H9 (cell line): ENCODE measurements around the gene CCDC85A. TPM values are rescaled to one million over a fixed set of nuclear protein-coding genes. Genes with fewer than 3 reads are reported as not detected.

ENCODE experiments used
- DNase-seq: peaks from one replicate; pipeline ENCODE4 v3.0.0-alpha.2; 2017
- H2AFZ ChIP-seq: one replicate; pipeline ENCODE4 v1.6.1; 2013; ENCODE audit warnings: mild to moderate bottlenecking, low read length, control low read depth, moderate library complexity
- H2AK5ac ChIP-seq: 2 replicates; pipeline ENCODE4 v1.6.1; 2013; ENCODE audit warnings: low read length, control low read depth, mixed read lengths; ENCODE audit not compliant: insufficient read length
- H2BK120ac ChIP-seq: one replicate; pipeline ENCODE4 v1.6.1; 2013; ENCODE audit warnings: low read depth, mild to moderate bottlenecking, low read length, control low read depth, inconsistent platforms; ENCODE audit not compliant: poor library complexity, severe bottlenecking
- H2BK12ac ChIP-seq: 2 replicates; pipeline ENCODE4 v1.6.1; 2013; ENCODE audit warnings: low read length, control low read depth, mixed read lengths, low read depth; ENCODE audit not compliant: insufficient read length
- H2BK15ac ChIP-seq: 2 replicates; pipeline ENCODE4 v1.6.1; 2013; ENCODE audit warnings: low read depth, low read length, control low read depth
- H2BK20ac ChIP-seq: one replicate; pipeline ENCODE4 v1.6.1; 2013; ENCODE audit warnings: low read depth, mild to moderate bottlenecking, low read length, control low read depth, inconsistent platforms; ENCODE audit not compliant: poor library complexity, severe bottlenecking
- H2BK5ac ChIP-seq: 2 replicates; pipeline ENCODE4 v1.6.1; 2013; ENCODE audit warnings: low read length, control low read depth, mixed read lengths; ENCODE audit not compliant: insufficient read length
- H3K14ac ChIP-seq: 2 replicates; pipeline ENCODE4 v1.6.1; 2013; ENCODE audit warnings: low read length, control low read depth; ENCODE audit not compliant: insufficient read depth
- H3K18ac ChIP-seq: 2 replicates; pipeline ENCODE4 v1.6.1; 2013; ENCODE audit warnings: low read depth, mild to moderate bottlenecking, mixed read lengths, low read length, control low read depth; ENCODE audit not compliant: insufficient read length
- H3K23ac ChIP-seq: 2 replicates; pipeline ENCODE4 v1.6.1; 2013; ENCODE audit warnings: low read length, control low read depth, mixed read lengths, low read depth; ENCODE audit not compliant: insufficient read length
- H3K23me2 ChIP-seq: 2 replicates; pipeline ENCODE4 v1.6.1; 2013; ENCODE audit warnings: low read depth, mild to moderate bottlenecking, mixed read lengths, low read length, control low read depth; ENCODE audit not compliant: insufficient read length, poor library complexity, severe bottlenecking
- H3K27ac ChIP-seq: 2 replicates; pipeline ENCODE4 v1.5.1; 2013; ENCODE audit warnings: low read length, control low read depth, mixed read lengths, low read depth; ENCODE audit not compliant: insufficient read length
- H3K27me3 ChIP-seq: 2 replicates; pipeline ENCODE4 v1.6.1; 2013; ENCODE audit warnings: low read length, control low read depth, inconsistent platforms; ENCODE audit not compliant: insufficient read depth
- H3K4ac ChIP-seq: 2 replicates; pipeline ENCODE4 v1.6.1; 2013; ENCODE audit warnings: low read depth, mild to moderate bottlenecking, control low read depth, inconsistent platforms, low read length, moderate library complexity
- H3K4me1 ChIP-seq: 2 replicates; pipeline ENCODE4 v1.6.1; 2013; ENCODE audit warnings: low read length, control low read depth, inconsistent platforms; ENCODE audit not compliant: insufficient read depth
- H3K4me2 ChIP-seq: 2 replicates; pipeline ENCODE4 v1.6.1; 2013; ENCODE audit warnings: low read length, control low read depth, mixed read lengths; ENCODE audit not compliant: insufficient read length, insufficient read depth
- H3K56ac ChIP-seq: 2 replicates; pipeline ENCODE4 v1.6.1; 2013; ENCODE audit warnings: low read depth, mild to moderate bottlenecking, mixed read lengths, low read length, control low read depth; ENCODE audit not compliant: insufficient read length
- H3K79me1 ChIP-seq: 2 replicates; pipeline ENCODE4 v1.6.1; 2013; ENCODE audit warnings: low read depth, mild to moderate bottlenecking, moderate library complexity, low read length, control low read depth, inconsistent platforms; ENCODE audit not compliant: insufficient read depth, poor library complexity, severe bottlenecking
- H3K79me2 ChIP-seq: 2 replicates; pipeline ENCODE4 v1.6.1; 2013; ENCODE audit warnings: low read length, control low read depth, inconsistent platforms; ENCODE audit not compliant: insufficient read depth
- H3K9ac ChIP-seq: 2 replicates; pipeline ENCODE4 v1.6.1; 2013; ENCODE audit warnings: low read length, control low read depth, mixed read lengths; ENCODE audit not compliant: insufficient read length; ENCODE audit errors: extremely low read depth
- H3K9me3 ChIP-seq: one replicate; pipeline ENCODE4 v1.6.1; 2013; ENCODE audit warnings: low read depth, low read length, inconsistent platforms; ENCODE audit not compliant: control insufficient read depth
- H3T11ph ChIP-seq: one replicate; pipeline ENCODE4 v1.6.1; 2013; ENCODE audit warnings: mild to moderate bottlenecking, low read length, control low read depth, inconsistent platforms
- H4K20me1 ChIP-seq: one replicate; pipeline ENCODE4 v1.6.1; 2013; ENCODE audit not compliant: control insufficient read depth, insufficient read length, insufficient read depth
- H4K5ac ChIP-seq: 2 replicates; pipeline ENCODE4 v1.6.1; 2013; ENCODE audit warnings: low read depth, mild to moderate bottlenecking, mixed read lengths, low read length, control low read depth; ENCODE audit not compliant: insufficient read length
- H4K8ac ChIP-seq: replicated peaks from 2 replicates; pipeline ENCODE4 v1.6.1; 2013; ENCODE audit warnings: low read length, control low read depth, mixed read lengths, low read depth; ENCODE audit not compliant: insufficient read length
- H4K91ac ChIP-seq: 2 replicates; pipeline ENCODE4 v1.6.1; 2013; ENCODE audit warnings: low read depth, mild to moderate bottlenecking, moderate library complexity, mixed read lengths, low read length, control low read depth; ENCODE audit not compliant: insufficient read length
- H3K27ac Mint-ChIP-seq, 3 experiments: 2 replicates in 2 of 3; 3 replicates in 1 of 3; pipeline ENCODE4 v1.8.0; 2020 to 2021; ENCODE audit warnings: mixed read lengths in 3 of 3, mild to moderate bottlenecking in 1 of 3, moderate library complexity in 1 of 3
- H3K27me3 Mint-ChIP-seq: 2 replicates; pipeline ENCODE4 v1.8.0; 2021; ENCODE audit warnings: low read depth, mild to moderate bottlenecking, moderate library complexity, mixed read lengths
- H3K36me3 Mint-ChIP-seq, 3 experiments: 2 replicates in 2 of 3; 3 replicates in 1 of 3; pipeline ENCODE4 v1.8.0; 2020 to 2021; ENCODE audit warnings: low read depth in 3 of 3, mixed read lengths in 3 of 3; ENCODE audit not compliant: insufficient read depth in 1 of 3
- H3K4me1 Mint-ChIP-seq, 2 experiments: 2 replicates each; pipeline ENCODE4 v1.8.0; 2020; ENCODE audit warnings: mixed read lengths in 2 of 2
- H3K4me3 Mint-ChIP-seq, 2 experiments: 2 replicates in 1 of 2; 3 replicates in 1 of 2; pipeline ENCODE4 v1.8.0; 2020 to 2021; ENCODE audit warnings: mild to moderate bottlenecking in 2 of 2, mixed read lengths in 2 of 2, moderate library complexity in 1 of 2
- H3K9me3 Mint-ChIP-seq, 2 experiments: 2 replicates in 1 of 2; 3 replicates in 1 of 2; pipeline ENCODE4 v1.8.0; 2020; ENCODE audit warnings: mild to moderate bottlenecking in 2 of 2, mixed read lengths in 2 of 2, moderate library complexity in 1 of 2
- CTCF ChIP-seq: fragments of 200-600 bp; sonication (generic); conservative IDR thresholded peaks from 3 replicates; pipeline ENCODE4 v1.8.0; 2021; ENCODE audit warnings: antibody characterized with exemption, mild to moderate bottlenecking
- WGBS: extraction: QIAGEN DNeasy Blood & Tissue Kit; methylation state at CpG from one replicate; pipeline ENCODE4 v1.1.7; 2013; ENCODE audit warnings: missing lambda C conversion rate, low lambda C conversion rate, mixed read lengths; ENCODE audit not compliant: insufficient read length; ENCODE audit errors: extremely low coverage; 5-methylcytosine and 5-hydroxymethylcytosine counted together
- total RNA-seq: library from RNA; stranded (reverse); gene quantifications from 2 replicates; pipeline ENCODE4 v1.2.1, GENCODE V29; 2021

The CCDC85A gene
- total RNA-seq, 1 experiment from 2014 or later = 0.17 TPM

- no peak overlapping the region for H2BK12ac ChIP-seq
- no peaks in the 10 kb centered on the region for H3K79me2 ChIP-seq
- no peak overlapping the region for H3T11ph ChIP-seq
- H3K4me1 ChIP-seq = no peaks in the 10 kb centered on the region
- no peak overlapping the region for H3K14ac ChIP-seq
- H3K9ac ChIP-seq = no peak overlapping the region
- Mint-ChIP-seq H3K4me3 (no peak overlapping the region), H3K27me3 (no peaks in the 10 kb centered on the region), H3K4me1 (no peaks in the 10 kb centered on the region), H3K36me3 (no peaks in the 10 kb centered on the region), H3K9me3 (no peaks in the 10 kb centered on the region), H3K27ac (no peak overlapping the region)
- H3K9me3 ChIP-seq = no peaks in the 10 kb centered on the region
- WGBS = no CpG with 5 or more reads among the region's 2 CpGs
- no peaks in the 10 kb centered on the region for H4K20me1 ChIP-seq
- H4K8ac ChIP-seq = no peak overlapping the region
- H3K27ac ChIP-seq = no peak overlapping the region
- no peak overlapping the region for H4K5ac ChIP-seq
- H2BK15ac ChIP-seq = no peak overlapping the region
- H2BK120ac ChIP-seq = no peak overlapping the region
- DNase-seq = no peak
- no peak overlapping the region for H3K4me2 ChIP-seq
- no peak overlapping the region for H3K4ac ChIP-seq
- no peak overlapping the region for H3K23ac ChIP-seq
- no peaks in the 10 kb centered on the region for H3K23me2 ChIP-seq
- H4K91ac ChIP-seq = no peak overlapping the region
- no peak for TF ChIP-seq CTCF
- H2AFZ ChIP-seq = no peak overlapping the region
- H2BK20ac ChIP-seq = no peak overlapping the region
- no peaks in the 10 kb centered on the region for H3K79me1 ChIP-seq
- no peak overlapping the region for H3K18ac ChIP-seq
- no peak overlapping the region for H3K56ac ChIP-seq
- no peaks in the 10 kb centered on the region for H3K27me3 ChIP-seq
- no peak overlapping the region for H2BK5ac ChIP-seq
- no peak overlapping the region for H2AK5ac ChIP-seq
Observed at GRCh38 chr2:56364902-56365301, 181.1 kb downstream of the CCDC85A start.
